GM11168 (cell line): ENCODE results near the gene ARHGAP15.

Source experiments
- in situ Hi-C: fragments of 300-500 bp; cut with MboI; formaldehyde crosslinking; loops from one replicate; pipeline ENCODE4 v1.12.0; 2022; ENCODE audit warnings: low sequenced_read_pairs; ENCODE audit not compliant: unreplicated experiment

Gene ARHGAP15

DNA sequence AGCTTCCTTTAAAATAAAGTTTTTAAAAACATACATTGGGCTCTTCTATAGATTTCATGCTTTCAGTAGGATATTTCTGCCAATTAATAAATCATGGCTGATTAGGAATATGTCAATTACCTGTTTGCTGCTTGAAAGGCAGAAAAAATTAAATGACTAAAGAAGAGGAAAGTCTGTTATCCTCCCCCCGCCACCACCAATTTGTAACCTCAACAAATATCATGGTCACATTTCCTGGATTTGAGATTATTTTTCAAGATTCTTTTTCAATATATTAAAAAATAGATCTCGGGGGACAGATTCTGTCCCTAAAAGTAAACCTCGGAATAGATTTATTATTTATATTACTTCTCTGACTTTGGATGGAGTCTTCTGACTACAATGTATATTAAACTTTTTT is 125.9 kb downstream of the ARHGAP15 start:
- in situ Hi-C loops = loop anchor here (10.0 kb wide), 1 partner anchor 150 kb away; no protein-coding TSS in a partner anchor

DNA sequence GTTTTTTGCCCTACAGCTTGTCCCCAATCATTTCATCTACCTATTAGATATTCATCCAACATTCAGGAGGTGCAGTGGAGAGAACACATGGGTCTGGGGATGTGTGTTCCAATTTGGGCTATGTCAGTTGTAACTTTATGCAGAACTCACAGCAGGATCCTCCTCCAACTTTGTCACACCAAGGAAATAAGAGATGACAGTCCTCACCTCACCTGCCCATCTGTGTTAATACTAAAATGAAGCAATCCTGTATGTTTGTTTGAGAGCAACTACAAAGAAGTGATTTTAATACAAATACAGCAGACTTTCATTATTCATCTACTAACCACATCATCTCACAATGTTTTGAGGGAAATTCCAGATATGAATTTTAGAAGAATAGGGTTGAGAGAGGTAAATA is 126.7 kb downstream of the ARHGAP15 start:
- in situ Hi-C loops = loop anchor here (10.0 kb wide), 1 partner anchor 151 kb away; no protein-coding TSS in a partner anchor

GRCh38 chr2:143258126-143258892 is 129.1 kb downstream of the ARHGAP15 start:
- in situ Hi-C loops = loop anchor here (10.0 kb wide), 1 partner anchor 154 kb away; no protein-coding TSS in a partner anchor

DNA sequence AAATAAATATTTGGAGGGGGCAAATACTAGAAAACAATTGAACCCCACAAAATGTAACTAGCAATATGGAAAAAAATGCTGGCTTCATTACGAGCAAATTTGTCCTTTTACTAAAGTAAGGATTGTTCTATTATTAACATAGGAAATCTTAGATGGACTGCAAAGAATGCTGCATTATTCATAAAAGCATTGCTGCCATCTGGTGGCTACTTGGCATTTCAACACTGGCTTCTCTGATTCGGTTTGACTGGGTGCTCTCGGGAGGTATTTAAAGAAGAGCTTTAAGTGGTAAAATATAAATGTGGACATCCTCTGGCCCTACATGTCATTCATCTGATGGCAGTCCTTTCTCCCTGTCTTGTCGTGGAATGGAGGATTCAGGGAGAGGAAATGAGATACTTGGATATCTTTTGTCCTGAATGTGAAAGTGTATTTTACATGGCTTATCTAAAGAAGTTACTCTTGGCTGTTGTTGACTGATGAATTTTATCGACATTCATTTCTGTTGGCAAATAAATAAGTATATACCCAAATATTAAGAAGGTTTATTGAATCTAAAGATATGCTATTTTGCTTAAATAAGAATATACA is 130.2 kb downstream of the ARHGAP15 start:
- in situ Hi-C loops = loop anchor here (10.0 kb wide), 1 partner anchor 155 kb away; no protein-coding TSS in a partner anchor

DNA sequence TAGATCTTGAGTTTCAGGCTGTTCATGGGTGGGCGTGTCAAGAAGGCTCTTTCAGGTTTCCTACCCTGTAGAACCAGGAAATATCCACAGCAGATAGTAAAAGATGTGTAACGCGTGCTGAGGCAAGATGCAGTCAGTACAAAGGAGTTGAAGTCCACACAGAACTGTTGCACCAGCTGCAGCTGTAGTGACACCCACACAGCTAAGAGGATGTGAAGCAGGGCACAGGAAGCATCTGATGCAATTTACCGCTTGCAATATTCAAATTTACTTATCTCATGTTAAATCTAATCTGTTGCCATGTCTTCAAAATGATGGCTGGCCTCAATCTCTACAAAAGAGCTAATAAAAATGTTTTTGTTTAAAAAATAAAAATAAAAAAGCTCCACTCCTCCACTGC is 132.8 kb downstream of the ARHGAP15 start:
- in situ Hi-C loops = no loop called here

- in situ Hi-C loops = no loop called here
These were observed 133.2 kb downstream of the ARHGAP15 start for GRCh38 chr2:143262389-143262788.

DNA sequence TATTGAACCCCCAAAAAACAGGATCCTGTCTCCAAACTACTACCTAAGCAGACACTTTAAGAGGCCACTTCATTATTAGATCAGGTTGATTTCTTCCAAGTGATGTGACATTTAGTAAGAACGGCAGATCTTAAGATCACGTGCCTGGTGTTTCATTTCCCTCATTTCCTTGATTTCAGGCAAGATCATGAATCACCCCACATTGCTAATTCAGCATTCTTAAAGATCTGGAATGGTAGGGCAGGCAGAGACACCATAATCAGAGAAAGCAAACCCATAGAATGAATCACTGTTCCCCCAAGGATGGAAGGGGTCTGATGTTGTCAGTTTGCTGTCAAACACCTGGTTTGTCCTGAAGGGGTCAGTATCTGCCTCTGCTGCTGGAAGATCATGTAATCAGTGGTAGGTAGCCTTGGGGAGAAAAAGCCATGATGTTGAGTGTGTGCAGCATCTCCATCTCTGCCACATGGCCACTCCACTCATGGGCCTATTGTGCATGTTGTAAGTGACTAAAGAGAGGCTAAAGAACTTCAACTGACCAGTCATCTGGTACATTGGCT is 133.9 kb downstream of the ARHGAP15 start:
- in situ Hi-C loops = no loop called here

DNA sequence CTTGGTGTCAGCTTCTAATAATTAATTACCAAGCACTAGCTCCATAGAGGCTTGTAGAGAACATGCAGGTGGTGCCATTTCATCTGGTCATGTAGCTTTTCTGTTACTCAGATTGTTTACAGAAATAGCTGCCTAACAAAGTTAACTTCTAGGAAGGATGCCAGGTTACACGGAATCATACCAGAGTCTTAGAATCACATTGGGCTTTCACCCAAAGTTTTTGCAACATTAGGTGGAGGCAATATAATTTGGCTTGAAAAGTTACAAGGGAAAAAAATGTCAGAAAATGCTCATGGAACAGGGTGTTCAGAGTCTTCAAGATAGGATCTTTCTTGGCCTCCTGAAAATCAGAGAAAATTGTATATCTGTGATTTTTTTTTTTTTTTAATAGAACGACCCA is 135.6 kb downstream of the ARHGAP15 start:
- in situ Hi-C loops = no loop called here

GRCh38 chr2:143279672-143280071 is 150.5 kb downstream of the ARHGAP15 start:
- in situ Hi-C loops = no loop called here

DNA sequence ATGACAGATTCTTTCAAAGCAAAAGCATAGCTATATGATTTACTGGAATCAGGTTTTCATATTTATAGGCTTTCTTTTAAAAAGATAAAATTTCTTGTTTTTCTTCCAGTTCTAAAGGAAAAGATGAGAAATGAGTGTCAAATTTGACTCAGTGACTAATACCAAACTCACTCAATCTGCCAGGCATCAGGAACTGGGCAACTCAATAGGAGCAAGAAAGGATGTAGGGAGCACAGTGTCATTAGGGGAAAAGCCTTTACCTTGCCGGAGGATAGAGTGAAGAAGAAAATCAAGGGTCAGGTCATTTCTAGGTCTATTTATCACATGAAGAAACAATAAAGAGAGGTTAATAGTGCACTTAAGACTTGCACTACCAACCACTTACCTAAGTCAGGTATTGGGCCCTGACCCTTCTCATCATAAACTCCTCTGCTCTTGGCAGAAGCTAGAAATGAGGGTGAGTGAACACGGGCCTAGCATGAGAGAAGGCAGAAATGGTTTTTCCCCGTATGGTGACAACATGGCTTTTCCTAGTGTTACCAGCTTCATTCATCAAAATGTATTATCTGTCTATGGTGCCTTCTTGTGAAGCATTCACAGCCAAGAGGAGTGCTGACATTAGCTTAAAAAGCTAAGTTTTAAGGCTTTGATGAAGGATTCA is 151.0 kb downstream of the ARHGAP15 start:
- in situ Hi-C loops = no loop called here

DNA sequence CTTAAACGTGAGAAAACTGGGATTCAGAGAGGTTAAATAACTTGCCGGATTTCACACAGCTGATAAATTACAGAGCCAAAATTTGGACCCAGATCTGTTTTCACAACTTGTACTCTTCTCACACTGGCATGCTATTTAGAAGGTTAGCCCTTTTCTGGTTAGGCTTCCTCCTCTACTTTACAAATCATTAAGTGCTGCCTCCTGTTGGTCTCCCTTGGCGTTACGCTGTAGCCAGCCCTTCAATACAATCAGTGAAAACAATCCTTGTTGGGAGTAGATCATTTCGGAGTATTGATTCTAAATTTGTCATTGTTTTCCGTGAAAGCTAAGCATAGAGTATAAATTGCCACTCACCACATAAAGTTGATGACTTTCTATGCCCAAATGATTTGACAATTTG is 153.5 kb downstream of the ARHGAP15 start:
- in situ Hi-C loops = no loop called here

- in situ Hi-C loops = no loop called here
These were observed 155.0 kb downstream of the ARHGAP15 start for GRCh38 chr2:143284087-143284675.

GRCh38 chr2:143289025-143289424 is 159.8 kb downstream of the ARHGAP15 start:
- in situ Hi-C loops = no loop called here

GRCh38 chr2:143290221-143290620 is 161.0 kb downstream of the ARHGAP15 start:
- in situ Hi-C loops = no loop called here

DNA sequence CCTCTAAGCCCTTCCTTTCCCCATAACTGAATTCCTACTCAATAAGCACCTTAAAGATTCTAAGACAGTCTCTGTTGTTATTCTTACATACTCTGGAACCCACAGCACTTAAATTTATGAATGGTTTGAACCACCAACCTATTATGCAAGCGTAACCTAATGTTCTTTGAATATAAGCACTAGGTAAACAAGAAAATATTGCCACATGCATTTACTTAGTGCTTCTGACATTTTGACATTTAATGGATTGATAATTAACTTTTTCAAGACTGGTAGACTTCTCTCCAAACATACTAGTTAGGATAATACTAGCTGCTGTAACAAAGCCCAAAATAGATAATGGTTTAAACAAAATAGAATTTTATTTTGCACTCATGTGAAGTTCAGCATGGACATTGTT is 164.8 kb downstream of the ARHGAP15 start:
- in situ Hi-C loops = no loop called here

DNA sequence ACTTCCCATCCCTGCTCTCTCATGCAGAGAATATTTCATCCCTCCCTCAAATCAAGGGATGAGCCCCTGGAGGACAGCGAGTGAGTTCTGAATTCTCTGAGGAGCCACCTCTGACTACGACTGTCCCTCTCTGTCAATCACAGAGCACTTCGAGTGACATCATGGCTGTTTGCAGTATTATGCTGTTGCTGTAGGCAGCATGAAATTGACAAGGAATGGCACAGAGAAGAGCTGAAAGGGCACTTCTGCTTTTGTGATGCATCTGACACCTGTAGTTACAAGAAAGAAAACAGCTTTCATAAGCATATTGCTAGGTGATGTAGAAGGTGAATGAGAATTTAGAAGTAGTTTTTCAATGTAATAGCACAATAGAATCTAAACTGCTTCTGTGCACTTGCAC is 166.9 kb downstream of the ARHGAP15 start:
- in situ Hi-C loops = no loop called here

- in situ Hi-C loops = no loop called here
These were observed 168.0 kb downstream of the ARHGAP15 start for GRCh38 chr2:143297182-143297581.

DNA sequence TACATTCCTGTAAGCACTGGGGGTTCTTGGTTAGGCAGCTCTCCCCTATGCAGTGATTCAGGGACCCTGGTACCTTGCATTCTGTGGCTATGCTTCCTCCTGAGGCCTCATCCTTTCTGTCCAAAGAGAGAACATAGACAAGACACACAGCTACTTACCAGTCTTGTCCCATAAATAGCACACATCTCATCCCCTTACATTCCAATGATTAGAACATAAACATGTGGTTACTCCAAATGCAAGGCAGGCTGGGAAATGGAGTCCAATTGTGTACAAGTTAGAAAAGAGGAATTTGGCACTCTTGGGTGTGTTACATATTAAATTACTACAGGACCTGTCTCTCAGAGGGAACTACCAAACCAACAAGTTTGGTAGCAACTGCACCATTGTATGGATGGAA is 171.3 kb downstream of the ARHGAP15 start:
- in situ Hi-C loops = no loop called here

DNA sequence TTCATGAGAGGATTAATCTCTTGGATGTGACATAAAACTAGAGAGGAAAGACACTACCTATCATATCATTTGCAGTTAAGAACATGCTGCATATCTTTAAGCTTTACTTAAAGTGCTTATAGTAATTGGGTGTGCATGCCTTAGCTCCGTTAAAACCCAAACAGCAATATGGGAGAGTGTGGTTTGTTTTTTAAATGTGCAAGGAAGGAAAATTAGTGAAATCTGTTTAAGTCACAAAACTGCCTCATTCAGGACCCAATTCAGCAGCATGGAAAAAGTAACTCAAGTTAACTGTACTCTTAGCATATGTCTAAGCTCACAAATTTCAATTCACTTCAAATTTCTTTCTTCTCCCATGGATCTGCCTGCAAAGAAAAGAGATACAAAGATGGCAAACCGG is 182.2 kb downstream of the ARHGAP15 start:
- in situ Hi-C loops = no loop called here

DNA sequence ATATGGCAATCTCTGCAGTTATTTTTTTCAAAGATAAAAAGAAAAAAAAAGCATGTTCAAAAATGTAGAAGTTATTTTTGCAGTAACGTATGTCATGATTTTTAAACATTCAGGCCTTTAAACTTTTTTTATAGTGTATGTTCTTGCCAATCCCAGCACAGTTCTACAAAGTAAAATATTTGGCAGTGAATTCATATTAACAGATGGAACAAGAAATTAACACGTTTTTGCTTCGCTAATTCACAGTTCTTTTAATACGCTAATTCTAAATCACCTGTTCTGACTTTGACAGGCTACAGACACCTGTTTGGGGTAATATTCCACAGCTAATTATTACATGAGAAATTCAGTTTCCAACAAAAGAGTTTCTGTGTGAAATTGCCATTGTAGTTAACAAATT is 183.2 kb downstream of the ARHGAP15 start:
- in situ Hi-C loops = no loop called here

GRCh38 chr2:143313861-143314260 is 184.6 kb downstream of the ARHGAP15 start:
- in situ Hi-C loops = no loop called here
